Gastrocnemius medialis (tissue), 4 donors: Measurements from ENCODE around the gene LEAP2. TPM values are rescaled to one million over a fixed set of nuclear protein-coding genes. Genes with fewer than 3 reads are reported as not detected.

Experiments
- ATAC-seq, 2 donors: fragments of 150-250 bp; one replicate each; pipeline ENCODE4 v1.9.1; 2016
- DNase-seq, 2 donors: peaks; one replicate each; pipeline ENCODE4 v3.0.0-alpha.2; 2019
- H3K27ac ChIP-seq, 4 donors: fragments of 200-600 bp; sonication (generic); 1 replicate in 1 of 4; 2 replicates in 3 of 4; pipeline ENCODE4 v1.5.1; 2016 to 2018; ENCODE audit warnings: mild to moderate bottlenecking in 2 of 4, moderate library complexity in 1 of 4
- H3K27me3 ChIP-seq, 3 donors: fragments of 200-600 bp; sonication (generic) in 2 of 3; 1 replicate in 1 of 3; 2 replicates in 2 of 3; pipeline versions ENCODE4 v1.5.1 to v1.6.0; 2016 to 2019; ENCODE audit warnings: mild to moderate bottlenecking in 1 of 3, moderate library complexity in 1 of 3
- H3K36me3 ChIP-seq, 2 donors: fragments of 200-600 bp; sonication (generic) in 1 of 2; one replicate each; pipeline ENCODE4 v1.5.1; 2017 to 2018
- H3K4me1 ChIP-seq, 2 donors: fragments of 200-600 bp; sonication (generic) in 1 of 2; one replicate each; pipeline ENCODE4 v1.5.1; 2016 to 2017; ENCODE audit warnings: mild to moderate bottlenecking in 2 of 2
- H3K4me3 ChIP-seq, 4 donors: fragments of 200-600 bp; sonication (generic) in 3 of 4; 1 replicate in 1 of 4; 2 replicates in 3 of 4; pipeline ENCODE4 v1.5.1; 2016 to 2019; ENCODE audit warnings: mild to moderate bottlenecking in 2 of 4
- H3K9me3 ChIP-seq, 3 donors: fragments of 200-600 bp; sonication (generic) in 2 of 3; 1 replicate in 1 of 3; 2 replicates in 2 of 3; pipeline ENCODE4 v1.5.1; 2016 to 2019
- CTCF ChIP-seq, 5 experiments: fragments of 450-650 bp in 3 of 5; fragments of 200-600 bp in 2 of 5; sonication (generic) in 2 of 5; IDR thresholded peaks in 4 of 5; conservative IDR thresholded peaks in 1 of 5; 1 replicate in 4 of 5; 2 replicates in 1 of 5; pipeline ENCODE4 v1.5.1; 2016 to 2019; ENCODE audit warnings: antibody characterized with exemption in 5 of 5, mild to moderate bottlenecking in 3 of 5, moderate library complexity in 3 of 5
- POLR2A ChIP-seq, 2 donors: fragments of 450-650 bp; IDR thresholded peaks; one replicate each; pipeline ENCODE4 v1.6.1; 2017; ENCODE audit warnings: antibody characterized with exemption in 2 of 2, mild to moderate bottlenecking in 2 of 2, moderate library complexity in 2 of 2
- in situ Hi-C, 4 donors: fragments of 200-750 bp; cut with MboI; loops; one replicate each; pipeline versions ENCODE4 v1.15.0 to v1.8.0; 2017; ENCODE audit warnings: low sequenced_read_pairs in 4 of 4
- intact Hi-C: fragments of 100-400 bp; cut with DNase I; formaldehyde crosslinking; loops from one replicate; pipeline ENCODE4 v1.15.1; 2023; ENCODE audit warnings: low total_unique reads
- total RNA-seq, 4 donors: library from RNA; depleted of rRNA; stranded (reverse); fragments of >200 nt; gene quantifications; one replicate each; pipeline versions ENCODE4 v1.1.0 to v1.2.3, GENCODE V29; 2016

Gene LEAP2
- total RNA-seq, 4 donors from 2014 or later = 0.52 to 3.3 (median 0.88) TPM

- Histone ChIP-seq H3K27ac (peak within 1 kb of the TSS; percentile 83 to 93 (median 88)), H3K27me3 (no peaks in the 10 kb centered on the region), H3K36me3 (peaks cover 0 to 25% of the 10 kb centered on the region in 2 donors), H3K9me3 (no peaks in the 10 kb centered on the region), H3K4me3 (peak within 1 kb of the TSS; percentile 63 to 92 (median 85)), H3K4me1 (peaks cover 27 to 31% of the 10 kb centered on the region in 2 donors)
- DNase-seq (peak; percentile 95 to 96), ATAC-seq (peak; percentile 99)
- in situ Hi-C loops = loop anchor here in 2 of 4 donors (25.0 kb wide), 1 partner anchor 479 kb away; no protein-coding TSS in a partner anchor
- no peak for TF ChIP-seq CTCF (IDR thresholded peaks at IDR 0.05 in 4 of 5, conservative IDR thresholded peaks at IDR 0.05 in 1 of 5)
- peak; percentile 91 to 93 for TF ChIP-seq POLR2A (IDR thresholded peaks at IDR 0.05)
- intact Hi-C loops = loop anchor here (1.0 to 5.0 kb wide), 3 partner anchors 36 to 186 kb away; partner anchors contain the start of genes AFF4, HSPA4 and SHROOM1
Observed at GRCh38 chr5:132866342-132867045, 7.0 kb upstream of the LEAP2 start, which contains the start of the genes GDF9 and UQCRQ. Gene GDF9, minus strand, starts transcription at chr5:132866469. Its CDS starts 1,936 bp downstream, at chr5:132864533. Gene UQCRQ, plus strand, starts transcription at chr5:132866642. Its CDS starts 240 bp downstream, at chr5:132866882.

GRCh38 chr5:132867046-132867451, 6.4 kb upstream of the LEAP2 start:
- ATAC-seq = peak in 1 of 2 donors; percentile 9
- H3K4me1 ChIP-seq = peaks cover 27 to 31% of the 10 kb centered on the region in 2 donors
- peak overlapping the region; percentile 83 to 93 (median 88) for H3K27ac ChIP-seq
- DNase-seq = no peak
- peak overlapping the region; percentile 63 to 92 (median 85) for H3K4me3 ChIP-seq
- H3K36me3 ChIP-seq = peaks cover 0 to 25% of the 10 kb centered on the region in 2 donors
- no peaks in the 10 kb centered on the region for H3K9me3 ChIP-seq
- intact Hi-C loops (loop anchor here (5.0 kb wide), 1 partner anchor 95 kb away; the partner anchor contains the start of gene AFF4), in situ Hi-C loops (loop anchor here in 2 of 4 donors (25.0 kb wide), 1 partner anchor 480 kb away; no protein-coding TSS in a partner anchor)
- no peaks in the 10 kb centered on the region for H3K27me3 ChIP-seq
- TF ChIP-seq POLR2A (IDR thresholded peaks at IDR 0.05) (no peak), CTCF (IDR thresholded peaks at IDR 0.05 in 4 of 5, conservative IDR thresholded peaks at IDR 0.05 in 1 of 5) (no peak)

GRCh38 chr5:132868754-132869153, 4.7 kb upstream of the LEAP2 start:
- H3K36me3 ChIP-seq = peaks cover 0 to 25% of the 10 kb centered on the region in 2 donors
- no peak for DNase-seq
- TF ChIP-seq CTCF (IDR thresholded peaks at IDR 0.05 in 4 of 5, conservative IDR thresholded peaks at IDR 0.05 in 1 of 5) (no peak), POLR2A (IDR thresholded peaks at IDR 0.05) (no peak)
- no peaks in the 10 kb centered on the region for H3K9me3 ChIP-seq
- peaks cover 39 to 41% of the 10 kb centered on the region in 2 donors for H3K4me1 ChIP-seq
- in situ Hi-C loops (loop anchor here in 2 of 4 donors (25.0 kb wide), 1 partner anchor 481 kb away; no protein-coding TSS in a partner anchor), intact Hi-C loops (loop anchor here (5.0 kb wide), 1 partner anchor 94 kb away; the partner anchor contains the start of gene AFF4)
- peak overlapping the region in 1 of 4 donors; percentile 14 for H3K27ac ChIP-seq
- ATAC-seq = no peak
- H3K27me3 ChIP-seq = no peaks in the 10 kb centered on the region
- no peak overlapping the region for H3K4me3 ChIP-seq

GRCh38 chr5:132870801-132871200, 2.7 kb upstream of the LEAP2 start:
- in situ Hi-C loops = loop anchor here in 2 of 4 donors (25.0 kb wide), 1 partner anchor 484 kb away; no protein-coding TSS in a partner anchor
- Histone ChIP-seq H3K27me3 (no peaks in the 10 kb centered on the region), H3K27ac (peak overlapping the region in 2 of 4 donors; percentile 14 to 26), H3K4me1 (peaks cover 37 to 39% of the 10 kb centered on the region in 2 donors), H3K4me3 (no peak overlapping the region), H3K9me3 (no peaks in the 10 kb centered on the region), H3K36me3 (peaks cover 0 to 35% of the 10 kb centered on the region in 2 donors)
- DNase-seq (no peak), ATAC-seq (no peak)
- TF ChIP-seq CTCF (IDR thresholded peaks at IDR 0.05 in 4 of 5, conservative IDR thresholded peaks at IDR 0.05 in 1 of 5) = no peak
- TF ChIP-seq POLR2A (IDR thresholded peaks at IDR 0.05) = no peak
- intact Hi-C loops = no loop called here
